DMS53 treated with DMSO at 0.1 percent for 48 hours (cell line): ENCODE results near the gene STEAP1B.

Experiments
- DNase-seq: peaks from one replicate; lab custom pipeline; 2025; ENCODE audit not compliant: unreplicated experiment; lab: John Stamatoyannopoulos, UW

STEAP1B gene

DNA sequence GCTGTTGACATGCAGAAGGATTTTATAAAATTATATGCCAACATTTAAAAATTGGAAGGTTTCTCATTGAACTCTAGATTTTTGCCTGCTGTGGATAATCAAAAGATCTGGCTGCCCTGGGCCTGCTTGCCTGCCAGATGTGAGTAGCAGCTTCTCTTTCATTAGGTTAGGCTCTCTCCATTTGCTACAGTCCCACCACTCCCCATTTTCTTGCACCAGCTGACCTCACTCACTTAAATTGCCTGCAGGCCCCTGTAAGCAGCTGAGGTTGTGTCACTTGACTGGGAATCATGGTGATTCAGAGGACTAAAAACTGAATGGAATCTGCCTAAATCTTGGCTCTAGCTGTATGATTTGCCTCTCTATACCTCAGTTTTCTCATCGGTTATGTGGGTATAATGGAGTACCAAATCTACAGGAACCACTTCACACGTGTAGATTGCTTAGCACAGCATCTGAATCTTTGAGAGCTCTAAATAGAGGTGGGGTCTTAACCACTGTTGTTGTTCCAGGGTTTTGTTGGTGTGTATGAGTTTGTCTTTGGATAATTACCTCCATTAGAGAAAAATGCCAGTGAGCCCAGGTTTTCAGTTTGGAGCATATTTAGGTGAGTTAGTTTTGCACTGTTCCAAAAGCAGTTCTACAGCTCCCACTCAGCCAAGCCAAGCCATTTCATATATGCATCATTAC lies 124.5 kb downstream of the STEAP1B start:
- no peak for DNase-seq

GRCh38 chr7:22373911-22374310 lies 126.1 kb downstream of the STEAP1B start:
- DNase-seq = no peak

GRCh38 chr7:22373388-22373787 lies 126.6 kb downstream of the STEAP1B start:
- no peak for DNase-seq

- no peak for DNase-seq
Observed at GRCh38 chr7:22372863-22373262, 127.1 kb downstream of the STEAP1B start.

GRCh38 chr7:22371878-22372277 lies 128.1 kb downstream of the STEAP1B start:
- DNase-seq = no peak
